Adrenal gland (tissue), 12 donors: ENCODE results near the gene ZBTB40. TPM values are rescaled to one million over a fixed set of nuclear protein-coding genes. Genes with fewer than 3 reads are reported as not detected.

Source experiments
- DNase-seq, 7 donors: peaks; one replicate each; pipeline ENCODE4 v3.0.0-alpha.2; 2019 to 2020
- H3K27ac ChIP-seq, 5 donors: fragments of 200-600 bp; sonication (generic) in 4 of 5; 1 replicate in 3 of 5; 2 replicates in 2 of 5; pipeline versions ENCODE4 v1.5.1 to v1.8.0; 2016 to 2020; ENCODE audit warnings: mild to moderate bottlenecking in 1 of 5
- H3K27me3 ChIP-seq: fragments of 200-600 bp; 2 replicates; pipeline ENCODE4 v1.8.0; 2021
- H3K36me3 ChIP-seq, 2 donors: fragments of 200-600 bp; replicated peaks in 1 of 2; 1 replicate in 1 of 2; 2 replicates in 1 of 2; pipeline versions ENCODE4 v1.5.1 to v1.8.0; 2018 to 2022
- H3K4me1 ChIP-seq, 2 donors: fragments of 200-600 bp; replicated peaks in 1 of 2; 1 replicate in 1 of 2; 2 replicates in 1 of 2; pipeline versions ENCODE4 v1.5.1 to v1.8.0; 2018 to 2021
- H3K4me3 ChIP-seq, 4 donors: fragments of 200-600 bp; sonication (generic) in 3 of 4; one replicate each; pipeline ENCODE4 v1.5.1; 2016 to 2018
- H3K9me3 ChIP-seq, 3 donors: fragments of 200-600 bp; sonication (generic) in 1 of 3; replicated peaks in 1 of 3; 1 replicate in 2 of 3; 2 replicates in 1 of 3; pipeline versions ENCODE4 v1.5.1 to v1.8.0; 2016 to 2021
- CTCF ChIP-seq, 6 experiments: fragments of 450-650 bp in 4 of 6; fragments of 200-600 bp in 2 of 6; sonication (generic) in 1 of 6; IDR thresholded peaks; 1 replicate in 5 of 6; 2 replicates in 1 of 6; pipeline versions ENCODE4 v1.5.1 to v1.8.0; 2016 to 2021; ENCODE audit warnings: antibody characterized with exemption in 6 of 6, mild to moderate bottlenecking in 2 of 6, moderate library complexity in 1 of 6
- POLR2A ChIP-seq, 2 donors: fragments of 450-650 bp; IDR thresholded peaks; one replicate each; pipeline ENCODE4 v1.6.1; 2017; ENCODE audit warnings: antibody characterized with exemption in 2 of 2, mild to moderate bottlenecking in 2 of 2, moderate library complexity in 1 of 2
- WGBS, 4 donors: extraction: QIAGEN DNeasy Blood & Tissue Kit in 2 of 4; methylation state at CpG; one replicate each; pipeline versions ENCODE4 v1.1.5 to v1.1.7; 2013 to 2017; 5-methylcytosine and 5-hydroxymethylcytosine counted together
- intact Hi-C, 2 donors: fragments of 100-400 bp; cut with DNase I; formaldehyde crosslinking; loops; one replicate each; pipeline versions ENCODE4 v1.14.1 to v1.15.0; 2022 to 2023
- polyA plus RNA-seq, 3 donors: library from polyadenylated mRNA; stranded (reverse); fragments of 200-250 nt in 2 of 3; fragments of 350-450 nt in 1 of 3; fragmentation: Illumina TruSeq in 1 of 3; extraction: RNeasy Lipid Tissue Mini Kit (QIAGEN cat#74804) in 1 of 3; gene quantifications; one replicate each; pipeline ENCODE4 v1.2.3, GENCODE V29; 2013 to 2014
- total RNA-seq, 9 donors: library from RNA; depleted of rRNA in 4 of 9; stranded (reverse); fragments of >200 nt in 4 of 9; fragments of 120-200 nt in 1 of 9; fragmentation: NEBNext Ultra II Directional in 1 of 9; extraction: Animal tissue kit (Norgen Biotek cat#: 25700) in 1 of 9; gene quantifications; one replicate each; pipeline versions ENCODE4 v1.1.0 to v1.2.4, GENCODE V29; 2013 to 2023
- donor health status: healthy with polysubstance abuse.
- donor health status: Bipolar disorder and iron deficiency.
- donor health status: DM: yes; HTN: yes; CAD: no.
- donor health status: DM: no; HTN: no; CAD: no.
- donor health status: DM: no; HTN: no; CAD: no.
- donor health status: DM: yes; HTN: yes; CAD: no.

Gene ZBTB40
- total and polyA plus RNA-seq, 12 donors, result 17.1 to 45.7 (median 27.7) TPM

GRCh38 chr1:22556391-22557104 is 104.9 kb downstream of the ZBTB40 start:
- Histone ChIP-seq H3K4me3 (no peak overlapping the region), H3K27ac (no peak overlapping the region), H3K9me3 (no peaks in the 10 kb centered on the region), H3K27me3 (no peaks in the 10 kb centered on the region), H3K36me3 (no peaks in the 10 kb centered on the region), H3K4me1 (peaks cover 0 to 19% of the 10 kb centered on the region in 2 donors)
- 23 to 36% (median 32%) methylated on average over 12 to 13 of the region's 13 CpGs for WGBS, 4 donors
- TF ChIP-seq POLR2A (IDR thresholded peaks at IDR 0.05), result no peak
- TF ChIP-seq CTCF (IDR thresholded peaks at IDR 0.05), result no peak
- peak in 2 of 7 donors; percentile 28 to 33 for DNase-seq
- intact Hi-C loops, result no loop called here

- no peaks in the 10 kb centered on the region for H3K36me3 ChIP-seq
- H3K27ac ChIP-seq, result no peak overlapping the region
- 51 to 64% (median 59%) methylated on average over 5 of the region's 5 CpGs for WGBS, 4 donors
- no peak for DNase-seq
- intact Hi-C loops, result no loop called here
- H3K4me3 ChIP-seq, result no peak overlapping the region
- H3K9me3 ChIP-seq, result no peaks in the 10 kb centered on the region
- H3K4me1 ChIP-seq, result peaks cover 0 to 19% of the 10 kb centered on the region in 2 donors
- TF ChIP-seq CTCF (IDR thresholded peaks at IDR 0.05) (no peak), POLR2A (IDR thresholded peaks at IDR 0.05) (no peak)
- H3K27me3 ChIP-seq, result peaks cover 6% of the 10 kb centered on the region
These were observed 105.8 kb downstream of the ZBTB40 start for GRCh38 chr1:22557341-22557950.

- intact Hi-C loops, result no loop called here
- no peak for DNase-seq
- Histone ChIP-seq H3K4me3 (no peak within 1 kb of the TSS), H3K27ac (no peak within 1 kb of the TSS), H3K36me3 (no peaks in the 10 kb centered on the region), H3K27me3 (peaks cover 13% of the 10 kb centered on the region), H3K4me1 (no peaks in the 10 kb centered on the region), H3K9me3 (no peaks in the 10 kb centered on the region)
- TF ChIP-seq POLR2A (IDR thresholded peaks at IDR 0.05) (no peak), CTCF (IDR thresholded peaks at IDR 0.05) (no peak)
- WGBS, 4 donors, result 6 to 55% (median 19%) methylated on average over 7 to 81 of the region's 81 CpGs
These were observed 111.2 kb downstream of the ZBTB40 start, which contains the start of gene EPHA8 for GRCh38 chr1:22562584-22563583. EPHA8 (plus strand) TSS chr1:22563489; CDS start chr1:22563636, 147 bp downstream.
